GM04503 (cell line): Measurements from ENCODE around the gene MTG2.
A peak's percentile ranks its signal among the peaks of the same experiment; 100 is the strongest.

Experiments used
- DNase-seq: peaks from one replicate; pipeline ENCODE4 v3.0.0-alpha.2; 2012; ENCODE audit warnings: low read depth

Gene MTG2

GRCh38 chr20:62233684-62234083 is 50.9 kb downstream of the MTG2 start:
- no peak for DNase-seq

GRCh38 chr20:62234339-62234738 is 51.5 kb downstream of the MTG2 start:
- DNase-seq, result no peak

- DNase-seq, result no peak
Observed at GRCh38 chr20:62235001-62235776, 52.4 kb downstream of the MTG2 start.

- no peak for DNase-seq
Observed at GRCh38 chr20:62235777-62236157, 52.9 kb downstream of the MTG2 start.

GRCh38 chr20:62236200-62236599 is 53.4 kb downstream of the MTG2 start:
- no peak for DNase-seq

- no peak for DNase-seq
Observed at GRCh38 chr20:62236766-62237513, 54.1 kb downstream of the MTG2 start.

- DNase-seq, result no peak
Observed at GRCh38 chr20:62237514-62237800, 54.6 kb downstream of the MTG2 start.

- DNase-seq, result peak; percentile 85
Observed at GRCh38 chr20:62237801-62238568, 55.2 kb downstream of the MTG2 start, which contains the start of gene OSBPL2. OSBPL2 (plus strand) TSS chr20:62238521; CDS start chr20:62256185, 17,664 bp downstream.

- DNase-seq, result no peak
Observed at GRCh38 chr20:62238569-62239277, 55.9 kb downstream of the MTG2 start.

GRCh38 chr20:62239278-62239879 is 56.6 kb downstream of the MTG2 start:
- DNase-seq, result no peak

- DNase-seq, result no peak
Observed at GRCh38 chr20:62240020-62240685, 57.3 kb downstream of the MTG2 start.

GRCh38 chr20:62241506-62241905 is 58.7 kb downstream of the MTG2 start:
- DNase-seq, result no peak

GRCh38 chr20:62242176-62242575 is 59.3 kb downstream of the MTG2 start:
- no peak for DNase-seq

- DNase-seq, result no peak
Observed at GRCh38 chr20:62243106-62243505, 60.3 kb downstream of the MTG2 start.

GRCh38 chr20:62243906-62244515 is 61.2 kb downstream of the MTG2 start:
- no peak for DNase-seq

- DNase-seq, result no peak
Observed at GRCh38 chr20:62244644-62245108, 61.8 kb downstream of the MTG2 start.

- DNase-seq, result no peak
Observed at GRCh38 chr20:62245911-62246280, 63.1 kb downstream of the MTG2 start.

GRCh38 chr20:62246431-62246830 is 63.6 kb downstream of the MTG2 start:
- no peak for DNase-seq

GRCh38 chr20:62246872-62247652 is 64.2 kb downstream of the MTG2 start:
- DNase-seq, result no peak
